Measurements from ENCODE around the gene HSPA12B. TPM values are rescaled to one million over a fixed set of nuclear protein-coding genes. Genes with fewer than 3 reads are reported as not detected.
A peak's percentile ranks its signal among the peaks of the same experiment; 100 is the strongest.

The HSPA12B gene
- total RNA-seq, 1 donor from 2014 or later, result 33.7 TPM

DNA sequence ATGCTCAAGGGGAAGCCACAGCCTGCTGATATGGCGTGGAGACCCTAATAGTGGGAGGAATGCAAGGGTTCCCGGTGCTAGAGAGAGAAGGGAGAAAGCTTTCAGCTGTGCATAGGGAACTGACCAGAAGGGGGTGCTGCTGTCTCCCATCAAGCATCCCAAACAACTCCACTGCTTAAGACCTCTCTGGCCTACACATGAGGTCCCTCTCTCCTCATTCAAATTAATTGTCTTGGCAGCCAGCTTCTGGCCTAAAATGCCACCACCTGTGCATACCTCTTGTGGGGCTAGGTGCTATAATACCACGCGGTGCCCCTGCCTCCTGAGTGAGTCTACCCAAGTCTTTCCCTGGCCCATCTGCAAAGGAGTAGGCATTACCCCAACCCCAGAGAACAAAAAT, 20.6 kb downstream of the HSPA12B start:
- intact Hi-C loops (cut with DNase I), result no loop called here
- no peak overlapping the region for H3K4me3 ChIP-seq
- TF ChIP-seq CTCF (IDR thresholded peaks at IDR 0.05), result peak; percentile 79
- H3K27me3 ChIP-seq, result peaks cover 13% of the 10 kb centered on the region
- peaks cover 1% of the 10 kb centered on the region for H3K36me3 ChIP-seq
- H3K4me1 ChIP-seq, result peaks cover 12% of the 10 kb centered on the region
- H3K27ac ChIP-seq, result no peak overlapping the region
- H3K9me3 ChIP-seq, result no peaks in the 10 kb centered on the region
- peak; percentile 75 for ATAC-seq
- DNase-seq, result no peak

DNA sequence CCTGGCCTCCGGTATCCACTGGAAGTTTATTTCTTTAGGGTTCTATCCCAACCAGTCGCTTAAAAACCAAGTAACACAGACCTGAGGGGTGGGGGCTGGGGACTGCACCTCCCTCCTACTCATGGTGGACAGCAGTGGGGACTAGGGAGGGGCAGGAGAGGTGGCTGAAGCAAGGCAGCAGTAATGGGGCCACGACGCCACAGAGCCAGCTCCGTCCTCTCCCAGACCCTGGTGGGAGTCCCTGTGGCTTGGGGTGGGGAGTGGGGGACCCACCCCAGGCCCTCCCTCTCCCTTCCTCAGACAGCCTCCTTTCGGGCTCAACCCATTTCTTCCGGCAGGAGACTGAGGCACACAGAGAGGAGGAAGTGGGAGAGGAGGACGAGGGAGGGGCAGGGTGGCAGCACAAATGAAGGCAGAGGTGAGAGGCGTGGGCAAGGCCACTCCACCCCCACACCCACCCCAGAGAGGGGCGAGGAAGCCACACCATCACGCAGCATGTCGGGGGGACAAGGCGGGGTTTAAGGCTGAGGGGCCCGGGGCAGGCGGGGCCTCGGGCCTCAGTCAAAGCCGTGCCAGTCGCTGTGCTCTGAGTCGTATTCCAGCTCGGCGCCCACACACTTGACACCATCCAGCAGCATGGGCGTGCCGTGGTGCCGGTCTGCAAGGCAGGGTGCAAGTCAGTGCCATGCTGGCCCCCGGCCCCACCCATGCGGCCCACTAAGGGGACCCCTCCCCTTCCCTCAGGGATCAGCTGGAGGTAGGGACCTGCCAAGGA, 21.2 kb downstream of the HSPA12B start:
- no peak for DNase-seq
- H3K27me3 ChIP-seq, result peaks cover 13% of the 10 kb centered on the region
- no peak overlapping the region for H3K4me3 ChIP-seq
- peaks cover 12% of the 10 kb centered on the region for H3K4me1 ChIP-seq
- peaks cover 4% of the 10 kb centered on the region for H3K36me3 ChIP-seq
- H3K9me3 ChIP-seq, result no peaks in the 10 kb centered on the region
- peak; percentile 4 for ATAC-seq
- intact Hi-C loops (cut with DNase I), result no loop called here
- TF ChIP-seq CTCF (IDR thresholded peaks at IDR 0.05), result no peak
- H3K27ac ChIP-seq, result no peak overlapping the region

DNA sequence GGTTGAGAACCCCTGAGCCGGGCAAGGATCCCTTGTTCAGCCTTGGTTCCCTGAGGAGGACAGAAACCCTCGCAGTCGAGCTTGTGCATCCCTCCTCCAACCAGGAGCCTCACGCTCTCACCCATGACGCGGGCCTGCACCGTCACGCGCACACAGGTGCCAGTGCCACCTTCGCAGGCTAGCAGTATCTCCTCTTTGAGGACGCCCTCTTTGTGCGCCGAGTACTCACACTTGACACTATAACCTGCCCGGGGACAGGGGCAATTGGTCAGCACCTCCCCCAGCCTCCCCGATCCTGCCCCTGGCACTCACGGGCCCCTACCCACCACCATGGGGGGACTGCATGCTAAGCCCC, 21.8 kb downstream of the HSPA12B start:
- DNase-seq (no peak), ATAC-seq (no peak)
- Histone ChIP-seq H3K4me3 (no peak overlapping the region), H3K36me3 (peaks cover 4% of the 10 kb centered on the region), H3K9me3 (no peaks in the 10 kb centered on the region), H3K27ac (no peak overlapping the region), H3K27me3 (peaks cover 10% of the 10 kb centered on the region), H3K4me1 (peaks cover 12% of the 10 kb centered on the region)
- intact Hi-C loops (cut with DNase I), result no loop called here
- TF ChIP-seq CTCF (IDR thresholded peaks at IDR 0.05), result no peak

- no peak for TF ChIP-seq CTCF (IDR thresholded peaks at IDR 0.05)
- Histone ChIP-seq H3K4me3 (no peak overlapping the region), H3K27me3 (no peaks in the 10 kb centered on the region), H3K4me1 (peaks cover 12% of the 10 kb centered on the region), H3K27ac (no peak overlapping the region), H3K36me3 (peaks cover 4% of the 10 kb centered on the region), H3K9me3 (no peaks in the 10 kb centered on the region)
- intact Hi-C loops (cut with DNase I), result no loop called here
- ATAC-seq (no peak), DNase-seq (no peak)
Measured at GRCh38 chr20:3755269-3755668, 22.8 kb downstream of the HSPA12B start.

DNA sequence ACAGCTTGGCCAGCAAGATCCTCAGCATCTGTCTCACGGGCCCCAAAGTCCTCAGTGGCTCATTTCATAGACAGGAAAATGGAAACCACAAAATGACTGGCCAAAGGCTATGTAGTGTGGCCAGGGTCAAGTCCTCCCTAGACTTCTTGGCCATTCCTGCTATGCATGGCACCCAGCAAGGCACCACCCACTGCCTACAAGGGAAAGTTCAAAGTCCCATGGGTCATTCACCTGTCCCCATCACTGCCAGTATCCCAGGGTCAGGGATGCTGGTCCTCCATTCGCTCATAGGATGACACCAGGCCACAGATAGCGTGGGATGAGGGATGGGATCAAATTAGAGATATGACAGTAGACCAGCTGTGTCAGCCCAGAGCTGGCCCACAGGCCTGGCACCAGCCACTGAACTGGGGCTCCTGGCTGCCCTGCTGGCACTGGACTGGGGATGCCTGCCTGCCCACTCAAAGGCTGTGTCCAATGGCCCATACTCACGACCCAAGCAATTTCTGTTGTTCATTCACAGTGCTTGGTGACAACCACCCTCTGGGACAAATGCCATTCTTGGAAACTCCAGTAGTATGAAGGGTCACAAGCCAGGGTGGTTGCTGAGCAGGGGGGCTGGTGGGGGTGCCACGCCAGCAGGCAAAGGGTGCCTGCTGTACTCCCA, 23.5 kb downstream of the HSPA12B start:
- no peak for ATAC-seq
- intact Hi-C loops (cut with DNase I), result no loop called here
- DNase-seq, result no peak

More for the DNA sequence above, 23.5 kb downstream of the HSPA12B start:
- Histone ChIP-seq H3K27me3 (no peaks in the 10 kb centered on the region), H3K4me3 (no peak overlapping the region), H3K4me1 (peaks cover 12% of the 10 kb centered on the region), H3K9me3 (no peaks in the 10 kb centered on the region), H3K36me3 (peaks cover 4% of the 10 kb centered on the region), H3K27ac (no peak overlapping the region)
- no peak for TF ChIP-seq CTCF (IDR thresholded peaks at IDR 0.05)

All from upper lobe of right lung (tissue), 1 donor.